IPS-18c (cell line): ENCODE data around the gene DNAJB2.
A peak's percentile ranks its signal among the peaks of the same experiment; 100 is the strongest.
"Not testable (repeated sequence)": the region's sequence is repeated elsewhere in the genome, so short reads cannot be mapped to it uniquely, and the experiment has no call there.

ENCODE experiments used
- H3K4me3 ChIP-seq: 2 replicates; pipeline ENCODE4 v1.7.0; 2013; ENCODE audit warnings: low read depth, mild to moderate bottlenecking, low read length, moderate library complexity; ENCODE audit not compliant: insufficient read depth
- H3K9me3 ChIP-seq: one replicate; pipeline ENCODE4 v1.6.1; 2013; ENCODE audit warnings: mild to moderate bottlenecking, low read length, moderate library complexity; ENCODE audit not compliant: control insufficient read depth, insufficient read depth

Gene DNAJB2

GRCh38 chr2:219252900-219253752, 26.0 kb upstream of the DNAJB2 start, which contains the start of gene TUBA4B:
TUBA4B (plus strand) TSS chr2:219253243; CDS start chr2:219253408, 165 bp downstream.
- H3K9me3 ChIP-seq = no peaks in the 10 kb centered on the region

DNA sequence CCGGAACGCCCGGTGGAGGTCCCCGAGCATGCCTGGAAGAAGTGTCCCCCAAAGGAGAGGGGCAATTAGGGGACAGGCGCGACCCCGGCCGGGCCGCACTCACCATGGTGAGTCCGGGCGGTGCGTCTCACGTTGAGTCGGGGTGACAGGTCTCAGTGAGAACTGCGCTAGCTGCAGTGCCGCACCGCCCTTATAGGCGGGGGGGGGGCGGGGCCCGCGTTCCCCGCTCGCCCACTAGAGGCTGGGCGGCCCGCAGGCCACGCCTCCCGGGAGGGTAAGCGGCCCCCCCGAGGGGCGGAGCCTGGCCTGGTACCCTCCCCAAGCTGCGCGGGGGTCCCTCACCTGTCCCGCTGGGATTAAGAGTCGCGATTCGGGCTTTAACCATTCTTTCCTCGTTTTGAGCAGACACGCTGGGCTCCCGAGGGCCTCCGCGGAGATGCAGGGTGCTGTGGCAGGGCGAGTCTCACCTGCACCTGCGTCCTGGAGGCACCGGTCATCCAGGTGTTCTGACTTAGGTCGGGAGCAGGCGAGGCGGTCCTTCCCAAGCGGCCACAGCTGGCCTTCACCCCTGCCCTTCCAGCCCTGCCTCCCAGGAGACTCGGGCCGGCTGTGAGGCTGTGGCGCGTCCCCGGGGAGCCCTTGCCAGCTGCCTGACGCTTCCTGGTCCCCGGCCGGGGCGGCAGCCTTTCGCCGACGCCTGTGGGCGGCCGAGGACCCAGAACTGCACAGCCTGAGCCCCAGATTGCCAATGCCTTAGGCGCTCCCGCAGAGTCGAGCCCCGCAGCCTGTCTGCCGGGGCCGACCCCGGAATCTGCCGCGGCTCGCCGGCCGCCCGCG, 25.2 kb upstream of the DNAJB2 start, which contains the start of gene TUBA4A:
Gene TUBA4A (minus strand): TSS at position 166 of the 837 bp plus-strand sequence. CDS start 60 bp downstream, at position 106.
- Histone ChIP-seq H3K4me3 (peak within 1 kb of the TSS; percentile 45), H3K9me3 (no peaks in the 10 kb centered on the region)

More at GRCh38 chr2:219252900-219253752, 26.0 kb upstream of the DNAJB2 start, which contains the start of gene TUBA4B:
- H3K4me3 ChIP-seq = peak within 1 kb of the TSS; percentile 45

DNA sequence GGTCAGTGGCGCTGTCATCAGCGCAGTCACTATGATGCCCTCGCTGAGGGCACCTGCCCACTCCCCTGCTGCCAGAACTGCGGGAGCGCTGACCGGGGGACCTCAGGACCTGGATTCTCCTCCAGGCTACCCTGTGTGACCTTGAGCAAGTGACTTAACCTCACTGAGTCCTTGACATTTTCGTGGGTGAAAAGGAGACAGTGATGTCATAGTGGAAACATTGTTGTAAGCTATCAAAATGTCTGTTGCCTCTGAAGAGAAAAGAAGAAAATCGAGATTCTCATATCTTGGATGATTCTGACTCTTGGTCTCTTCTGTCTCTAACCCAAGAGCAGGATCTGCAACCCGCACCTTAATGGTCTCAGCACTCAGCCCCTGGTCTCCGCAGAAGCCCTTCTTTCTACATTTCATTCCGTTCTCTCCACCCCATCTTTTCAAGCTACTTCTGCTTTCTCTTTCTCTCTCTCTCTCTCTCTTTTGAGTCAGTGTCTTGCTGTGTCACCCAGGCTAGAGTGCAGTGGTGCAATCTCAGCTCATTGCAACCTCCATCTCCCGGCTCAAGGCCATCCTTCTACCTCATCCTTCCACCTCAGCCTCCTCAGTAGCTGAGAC, 24.5 kb upstream of the DNAJB2 start:
- no peaks in the 10 kb centered on the region for H3K9me3 ChIP-seq
- peak overlapping the region; percentile 38; the same call in 1 of the 2 replicates for H3K4me3 ChIP-seq

DNA sequence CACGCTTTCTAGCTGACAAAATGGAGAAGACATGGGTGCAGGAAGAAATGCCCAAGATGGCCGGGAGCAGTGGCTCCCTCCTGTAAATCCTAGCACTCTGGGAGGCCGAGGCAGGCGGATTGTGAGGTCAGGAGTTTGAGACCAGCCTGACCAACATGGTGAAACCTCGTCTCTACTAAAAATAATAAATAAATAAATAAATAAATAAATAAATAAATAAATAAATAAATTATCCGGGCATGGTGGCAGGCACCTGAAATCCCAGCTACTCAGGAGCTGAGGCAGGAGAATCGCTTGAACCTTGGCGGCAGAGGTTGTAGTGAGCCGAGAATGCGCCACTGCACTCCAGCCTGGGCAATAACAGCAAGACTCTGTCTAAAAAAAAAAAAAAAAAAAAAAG, 20.2 kb upstream of the DNAJB2 start:
- H3K4me3 ChIP-seq, H3K9me3 ChIP-seq: not testable (repeated sequence)

DNA sequence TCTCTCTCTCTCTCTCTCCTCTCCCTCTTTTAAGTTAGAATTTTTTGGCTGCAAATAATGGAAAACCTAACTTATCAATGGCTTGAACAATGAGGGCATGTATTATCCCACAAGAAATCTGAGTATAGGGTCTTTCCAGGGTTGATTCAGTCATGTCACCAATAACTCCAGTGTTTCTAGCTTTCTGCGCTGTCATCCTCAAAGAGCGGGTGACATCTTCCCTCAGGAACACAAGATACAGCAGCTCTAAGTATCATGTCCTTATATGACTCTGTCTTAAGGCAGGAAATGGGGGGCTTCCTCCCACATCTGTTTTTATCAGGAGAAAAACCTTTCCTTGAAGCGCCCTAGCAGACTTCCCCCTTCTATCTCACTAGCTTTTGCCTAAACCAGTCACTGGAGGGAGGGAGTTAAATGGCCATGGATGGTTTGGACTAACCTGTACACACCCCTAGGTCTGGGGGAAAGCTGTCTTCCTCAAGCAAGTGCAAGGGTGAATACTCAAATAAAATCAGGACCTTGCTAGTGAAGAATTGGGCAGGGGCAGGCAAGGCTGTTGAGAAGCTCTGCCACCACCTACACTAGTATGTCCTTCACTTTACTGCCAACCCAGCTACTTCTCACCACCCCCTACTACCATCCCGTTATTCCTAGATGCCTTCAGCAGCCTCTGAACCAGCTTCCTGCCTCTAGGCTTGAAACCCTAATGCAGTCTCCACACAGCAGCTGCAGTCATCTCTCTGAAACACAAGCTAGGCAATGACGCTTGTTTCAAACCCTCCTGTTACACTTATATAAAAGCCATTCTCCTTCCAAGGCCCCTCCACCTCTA, 17.9 kb upstream of the DNAJB2 start:
- H3K4me3 ChIP-seq = no peak overlapping the region
- no peaks in the 10 kb centered on the region for H3K9me3 ChIP-seq

DNA sequence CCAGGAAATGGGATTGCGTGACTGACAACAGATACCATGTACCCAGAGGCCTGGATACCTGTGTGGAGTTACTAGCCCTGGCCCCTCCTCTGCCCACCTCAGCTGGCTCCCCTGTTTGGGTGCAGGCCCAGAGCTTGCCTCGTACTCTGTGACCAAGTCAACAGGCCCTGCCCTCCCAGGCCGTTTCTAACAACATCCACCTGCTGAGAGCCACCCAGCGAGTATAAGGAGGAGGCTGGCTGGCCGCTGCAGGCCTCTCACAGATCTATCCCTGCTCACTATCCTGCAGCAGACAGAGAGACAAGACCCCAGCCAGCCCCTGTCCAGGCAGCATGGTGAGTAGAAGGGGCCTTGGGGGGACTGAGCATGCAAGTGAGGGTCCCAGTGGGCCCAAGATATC, 12.9 kb upstream of the DNAJB2 start:
- Histone ChIP-seq H3K4me3 (no peak overlapping the region), H3K9me3 (no peaks in the 10 kb centered on the region)

- H3K4me3 ChIP-seq = no peak overlapping the region
- no peaks in the 10 kb centered on the region for H3K9me3 ChIP-seq
Measured at GRCh38 chr2:219266886-219267285, 12.3 kb upstream of the DNAJB2 start.

- Histone ChIP-seq H3K9me3 (no peaks in the 10 kb centered on the region), H3K4me3 (no peak overlapping the region)
Measured at GRCh38 chr2:219268294-219268693, 10.9 kb upstream of the DNAJB2 start.

DNA sequence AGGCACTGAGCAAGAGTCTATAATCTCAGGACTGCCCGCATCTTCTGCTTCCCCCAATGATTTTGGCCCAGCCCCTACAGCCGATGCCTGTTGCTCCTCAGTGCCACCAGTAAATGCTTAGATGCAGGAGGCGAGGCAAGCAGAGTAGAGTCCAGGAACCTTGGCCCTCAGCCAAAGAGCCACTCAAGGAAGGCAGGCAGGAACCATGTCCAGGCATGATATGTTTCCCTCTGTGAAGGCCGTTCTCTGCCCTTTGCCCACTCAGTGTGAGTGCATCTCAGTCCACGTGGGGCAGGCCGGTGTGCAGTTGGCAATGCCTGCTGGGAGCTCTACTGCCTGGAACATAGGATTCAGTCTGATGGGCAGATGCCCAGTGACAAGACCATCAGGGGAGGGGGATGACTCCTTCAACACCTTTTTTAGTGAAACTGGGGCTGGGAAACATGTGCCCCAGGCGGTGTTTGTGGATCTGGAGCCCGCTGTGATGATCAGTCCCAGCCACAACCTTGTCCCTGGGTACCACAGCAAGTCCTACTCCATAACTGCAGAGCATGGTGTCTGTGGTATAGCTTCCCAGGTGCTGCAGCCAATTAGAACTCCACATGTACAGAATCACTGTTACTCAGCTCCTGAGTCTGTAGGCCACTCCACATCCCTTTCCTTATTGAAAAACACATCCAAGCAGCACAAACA, 9.7 kb upstream of the DNAJB2 start:
- Histone ChIP-seq H3K4me3 (no peak overlapping the region), H3K9me3 (no peaks in the 10 kb centered on the region)

GRCh38 chr2:219270055-219270372, 9.2 kb upstream of the DNAJB2 start:
- Histone ChIP-seq H3K9me3 (no peaks in the 10 kb centered on the region), H3K4me3 (no peak overlapping the region)

DNA sequence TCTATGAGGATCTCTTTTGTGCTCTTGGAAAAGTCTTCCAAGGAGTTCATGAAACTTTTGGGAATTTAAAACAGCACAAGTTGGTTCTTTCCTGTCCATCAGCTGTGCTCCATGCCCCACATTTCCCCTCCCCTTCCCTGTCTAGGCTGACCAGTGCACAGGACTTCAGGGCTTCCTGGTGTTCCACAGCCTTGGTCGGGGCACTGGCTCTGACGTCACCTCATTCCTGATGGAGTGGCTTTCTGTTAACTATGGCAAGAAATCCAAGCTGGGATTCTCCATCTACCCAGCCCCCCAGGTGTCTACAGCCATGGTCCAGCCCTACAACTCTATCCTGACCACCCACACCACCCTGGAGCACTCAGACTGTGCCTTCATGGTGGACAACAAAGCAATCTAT, 8.1 kb upstream of the DNAJB2 start:
- Histone ChIP-seq H3K9me3 (no peaks in the 10 kb centered on the region), H3K4me3 (no peak overlapping the region)

DNA sequence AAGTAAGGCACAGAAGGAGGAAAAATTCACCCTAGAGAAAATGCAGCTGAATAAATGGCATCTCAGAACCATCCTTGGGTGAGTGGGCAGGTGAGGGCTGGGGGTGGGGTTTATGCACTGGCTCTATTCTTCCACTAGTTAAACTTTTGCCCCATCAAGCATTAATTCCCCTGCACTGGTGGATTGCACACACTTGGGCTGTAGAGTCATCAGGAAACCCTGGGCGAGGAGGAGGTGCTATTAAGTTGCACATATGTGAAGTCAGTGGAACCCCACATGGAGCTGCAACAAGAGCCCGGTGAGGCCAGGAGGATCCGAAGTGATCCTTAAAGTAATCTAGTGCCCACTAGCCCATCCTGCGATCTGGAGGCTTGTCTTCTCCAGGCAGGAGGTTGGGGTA, 6.8 kb upstream of the DNAJB2 start:
- Histone ChIP-seq H3K4me3 (no peak overlapping the region), H3K9me3 (no peaks in the 10 kb centered on the region)

- Histone ChIP-seq H3K9me3 (no peaks in the 10 kb centered on the region), H3K4me3 (no peak overlapping the region)
Measured at GRCh38 chr2:219272995-219273394, 6.2 kb upstream of the DNAJB2 start.

GRCh38 chr2:219273937-219274336, 5.2 kb upstream of the DNAJB2 start:
- H3K9me3 ChIP-seq = no peaks in the 10 kb centered on the region
- no peak overlapping the region for H3K4me3 ChIP-seq

GRCh38 chr2:219274361-219274921, 4.7 kb upstream of the DNAJB2 start:
- Histone ChIP-seq H3K9me3 (no peaks in the 10 kb centered on the region), H3K4me3 (no peak overlapping the region)
